ENCODE measurements around the gene NRXN2. TPM values are rescaled to one million over a fixed set of nuclear protein-coding genes. Genes with fewer than 3 reads are reported as not detected.

Gene NRXN2
- total RNA-seq, 1 experiment from 2014 or later: not detected

DNA sequence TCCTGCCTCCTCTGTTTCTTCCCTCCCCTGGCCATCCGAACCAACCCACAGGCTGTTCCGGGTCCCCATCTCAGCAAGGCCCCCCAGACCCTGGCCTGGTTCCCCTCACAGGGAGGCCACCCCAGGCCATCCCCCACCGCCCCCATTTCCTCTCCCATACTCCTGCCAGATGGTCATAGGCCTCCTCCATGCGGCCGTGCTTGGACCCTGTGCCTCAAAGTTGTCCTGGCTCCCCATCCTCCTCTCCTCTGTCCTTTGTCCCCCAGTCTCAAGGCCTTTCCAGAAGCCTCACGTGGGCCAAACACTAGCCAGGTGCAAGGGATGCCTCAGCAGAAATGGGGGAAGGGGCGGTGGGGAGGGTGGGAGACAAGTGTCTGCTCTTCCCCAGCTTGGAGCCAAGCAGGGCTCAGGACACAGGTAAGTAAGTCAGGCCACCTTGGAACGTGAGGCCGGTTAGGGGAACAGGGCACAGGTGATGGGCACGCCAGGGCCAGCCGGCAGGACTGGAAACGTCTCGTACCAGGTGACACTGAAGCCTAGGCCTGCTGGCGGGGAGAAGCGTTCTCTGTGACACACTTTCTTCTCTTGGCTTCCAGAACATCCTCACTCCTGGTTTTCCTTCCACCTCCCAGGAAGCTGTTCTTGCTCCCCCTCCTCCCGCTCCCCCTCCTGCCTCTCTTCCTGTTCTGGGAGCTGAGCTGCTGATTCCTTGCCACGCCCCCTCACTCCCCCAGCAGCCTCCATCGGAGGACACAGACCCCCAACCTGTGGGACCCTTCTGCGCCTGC lies 163.5 kb downstream of the NRXN2 start:
- Mint-ChIP-seq H3K27me3 (ENCODE audit: unreplicated experiment) (peaks cover 40% of the 10 kb centered on the region), H3K27ac (ENCODE audit: unreplicated experiment) (no peak overlapping the region), H3K4me3 (ENCODE audit: low read depth, unreplicated experiment) (no peak overlapping the region), H3K9me3 (ENCODE audit: low read depth, unreplicated experiment) (no peaks in the 10 kb centered on the region), H3K4me1 (ENCODE audit: low read depth, unreplicated experiment) (peaks cover 13% of the 10 kb centered on the region), H3K36me3 (ENCODE audit: insufficient read depth, unreplicated experiment) (peaks cover 4% of the 10 kb centered on the region)
- BruUV-seq (replicated peaks): no TSS peak
- TF ChIP-seq, protein P1, sequence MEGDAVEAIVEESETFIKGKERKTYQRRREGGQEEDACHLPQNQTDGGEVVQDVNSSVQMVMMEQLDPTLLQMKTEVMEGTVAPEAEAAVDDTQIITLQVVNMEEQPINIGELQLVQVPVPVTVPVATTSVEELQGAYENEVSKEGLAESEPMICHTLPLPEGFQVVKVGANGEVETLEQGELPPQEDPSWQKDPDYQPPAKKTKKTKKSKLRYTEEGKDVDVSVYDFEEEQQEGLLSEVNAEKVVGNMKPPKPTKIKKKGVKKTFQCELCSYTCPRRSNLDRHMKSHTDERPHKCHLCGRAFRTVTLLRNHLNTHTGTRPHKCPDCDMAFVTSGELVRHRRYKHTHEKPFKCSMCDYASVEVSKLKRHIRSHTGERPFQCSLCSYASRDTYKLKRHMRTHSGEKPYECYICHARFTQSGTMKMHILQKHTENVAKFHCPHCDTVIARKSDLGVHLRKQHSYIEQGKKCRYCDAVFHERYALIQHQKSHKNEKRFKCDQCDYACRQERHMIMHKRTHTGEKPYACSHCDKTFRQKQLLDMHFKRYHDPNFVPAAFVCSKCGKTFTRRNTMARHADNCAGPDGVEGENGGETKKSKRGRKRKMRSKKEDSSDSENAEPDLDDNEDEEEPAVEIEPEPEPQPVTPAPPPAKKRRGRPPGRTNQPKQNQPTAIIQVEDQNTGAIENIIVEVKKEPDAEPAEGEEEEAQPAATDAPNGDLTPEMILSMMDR (IDR thresholded peaks at IDR 0.05; ENCODE audit: unreplicated experiment): no peak
- CTCF ChIA-PET: no interaction called here
- intact Hi-C loops (cut with micrococcal nuclease; ENCODE audit: unreplicated experiment): no loop called here
- no peak for DNase-seq

GRCh38 chr11:64558869-64559268 lies 164.1 kb downstream of the NRXN2 start:
- Mint-ChIP-seq H3K4me1 (ENCODE audit: low read depth, unreplicated experiment) (peaks cover 13% of the 10 kb centered on the region), H3K27ac (ENCODE audit: unreplicated experiment) (no peak overlapping the region), H3K4me3 (ENCODE audit: low read depth, unreplicated experiment) (no peak overlapping the region), H3K9me3 (ENCODE audit: low read depth, unreplicated experiment) (no peaks in the 10 kb centered on the region), H3K27me3 (ENCODE audit: unreplicated experiment) (peaks cover 34% of the 10 kb centered on the region), H3K36me3 (ENCODE audit: insufficient read depth, unreplicated experiment) (peaks cover 4% of the 10 kb centered on the region)
- DNase-seq: no peak
- BruUV-seq (replicated peaks): no TSS peak
- TF ChIP-seq, protein P1 (IDR thresholded peaks at IDR 0.05; ENCODE audit: unreplicated experiment): no peak
- CTCF ChIA-PET: no interaction called here
- intact Hi-C loops (cut with micrococcal nuclease; ENCODE audit: unreplicated experiment): no loop called here

DNA sequence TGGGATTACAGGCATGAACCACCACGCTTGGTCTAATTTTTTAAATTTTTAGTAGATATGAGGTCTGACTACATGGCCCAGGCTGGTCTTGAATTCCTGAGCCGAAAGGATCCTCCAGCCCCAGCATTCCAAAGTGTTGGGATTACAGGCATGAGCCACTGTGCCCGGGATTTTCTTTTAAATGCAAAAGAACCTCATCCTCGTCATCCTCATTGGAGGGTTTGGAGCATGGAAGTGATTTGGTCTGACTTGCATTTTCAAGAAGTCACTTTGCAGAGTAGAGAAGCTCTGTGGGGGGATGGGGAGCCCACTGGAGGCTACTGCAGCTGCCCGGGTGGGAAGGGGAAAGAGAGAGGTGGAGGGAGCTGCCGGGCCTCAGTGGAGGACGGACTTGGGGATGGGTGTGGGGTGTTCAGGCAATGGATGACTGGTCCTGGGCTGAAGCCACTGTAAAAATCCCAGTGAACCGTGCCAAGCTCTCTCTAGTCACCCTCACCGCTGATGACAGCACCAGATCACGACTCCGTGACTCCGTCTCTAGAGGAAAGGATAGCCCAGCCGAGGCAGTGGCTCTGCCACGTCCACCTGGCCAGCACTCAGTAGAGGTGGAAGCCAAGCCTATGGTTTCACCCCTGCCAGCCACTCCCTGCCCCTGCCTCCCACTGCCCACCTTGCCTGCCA lies 164.8 kb downstream of the NRXN2 start:
- Mint-ChIP-seq H3K4me1 (ENCODE audit: low read depth, unreplicated experiment) (peaks cover 13% of the 10 kb centered on the region), H3K27me3 (ENCODE audit: unreplicated experiment) (peaks cover 37% of the 10 kb centered on the region), H3K27ac (ENCODE audit: unreplicated experiment) (no peak overlapping the region), H3K36me3 (ENCODE audit: insufficient read depth, unreplicated experiment) (peaks cover 4% of the 10 kb centered on the region), H3K9me3 (ENCODE audit: low read depth, unreplicated experiment) (no peaks in the 10 kb centered on the region), H3K4me3 (ENCODE audit: low read depth, unreplicated experiment) (no peak overlapping the region)
- no TSS peak for BruUV-seq (replicated peaks)
- TF ChIP-seq, protein P1 (IDR thresholded peaks at IDR 0.05; ENCODE audit: unreplicated experiment): no peak
- intact Hi-C loops (cut with micrococcal nuclease; ENCODE audit: unreplicated experiment): no loop called here
- CTCF ChIA-PET: no interaction called here
- DNase-seq: no peak

DNA sequence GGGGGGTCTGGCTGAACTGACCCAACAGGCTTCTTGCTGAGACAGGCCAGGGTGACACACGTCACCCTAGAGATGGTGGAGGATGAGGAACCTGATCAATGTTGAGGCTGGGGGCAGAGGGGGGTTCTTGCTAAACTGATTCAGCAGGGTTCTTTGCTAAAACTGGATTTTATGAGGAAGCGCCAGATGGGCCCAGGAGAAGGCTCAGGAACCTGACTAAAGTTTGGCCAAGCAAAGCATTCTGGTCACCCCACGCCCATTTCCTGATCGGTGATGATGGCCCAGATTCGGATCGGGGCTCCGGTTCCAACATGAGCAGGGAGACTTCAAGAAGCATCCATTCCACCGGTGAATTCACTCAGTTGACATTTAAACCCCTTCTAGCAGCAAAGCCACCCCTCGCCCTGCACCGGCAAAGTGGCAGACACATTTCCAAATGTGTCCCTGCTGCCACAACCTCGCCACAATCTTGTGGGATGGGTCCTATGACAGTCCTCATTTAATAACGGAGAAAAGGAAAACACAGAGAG lies 166.2 kb downstream of the NRXN2 start:
- TF ChIP-seq, protein P1 (IDR thresholded peaks at IDR 0.05; ENCODE audit: unreplicated experiment): no peak
- no peaks in the 10 kb centered on the region for H3K9me3 Mint-ChIP-seq (ENCODE audit: low read depth, unreplicated experiment)
- H3K36me3 Mint-ChIP-seq (ENCODE audit: insufficient read depth, unreplicated experiment): peaks cover 4% of the 10 kb centered on the region
- peaks cover 13% of the 10 kb centered on the region for H3K4me1 Mint-ChIP-seq (ENCODE audit: low read depth, unreplicated experiment)
- H3K27ac Mint-ChIP-seq (ENCODE audit: unreplicated experiment): no peak overlapping the region
- H3K4me3 Mint-ChIP-seq (ENCODE audit: low read depth, unreplicated experiment): no peak overlapping the region
- intact Hi-C loops (cut with micrococcal nuclease; ENCODE audit: unreplicated experiment): no loop called here
- H3K27me3 Mint-ChIP-seq (ENCODE audit: unreplicated experiment): peaks cover 51% of the 10 kb centered on the region
- CTCF ChIA-PET: interaction anchor here (0.7 kb wide), 2 partner anchors 42 to 103 kb away, joined by 3 read pairs; no protein-coding TSS in a partner anchor
- BruUV-seq (replicated peaks): no TSS peak
- DNase-seq: no peak

Other genes starting within 250 kb of the NRXN2 start
- gene SLC22A11, start 167.3 kb downstream of the NRXN2 start, total RNA-seq (2022): not detected in 2 replicates
- gene SLC22A12, start 132.0 kb downstream of the NRXN2 start, total RNA-seq (2022): not detected in 2 replicates
- not detected in 2 replicates for gene RASGRP2, start 20.9 kb upstream of the NRXN2 start, total RNA-seq (2022)
- 1.4 and 1.8 TPM in 2 replicates for gene PYGM, start 36.8 kb upstream of the NRXN2 start, total RNA-seq (2022)
- 312 and 319 TPM in 2 replicates for gene SF1, start 55.3 kb upstream of the NRXN2 start, total RNA-seq (2022)
- gene MAP4K2, start 80.0 kb upstream of the NRXN2 start, total RNA-seq (2022): 17.0 and 17.4 TPM in 2 replicates
- 39.8 and 41.0 TPM in 2 replicates for gene MEN1, start 87.4 kb upstream of the NRXN2 start, total RNA-seq (2022)
- gene CDC42BPG, start 121.5 kb upstream of the NRXN2 start, total RNA-seq (2022): 26.5 and 33.0 TPM in 2 replicates
- 92.8 and 101 TPM in 2 replicates for gene EHD1, start 155.4 kb upstream of the NRXN2 start, total RNA-seq (2022)
- gene ATG2A, start 194.0 kb upstream of the NRXN2 start, total RNA-seq (2022): 29.6 and 35.8 TPM in 2 replicates
- 9.9 and 12.2 TPM in 2 replicates for gene PPP2R5B, start 201.5 kb upstream of the NRXN2 start, total RNA-seq (2022)
- gene GPHA2, start 212.7 kb upstream of the NRXN2 start, total RNA-seq (2022): not detected in 2 replicates
- 0.56 TPM in 1 of 2 replicates, not detected in the other for gene MAJIN, start 248.9 kb upstream of the NRXN2 start, total RNA-seq (2022)

All from Calu3 (cell line).